Activated B cell treated with CpG ODN at 0.5 μM for 24 hours (primary cell): ENCODE results near the gene CNTNAP2. TPM values are rescaled to one million over a fixed set of nuclear protein-coding genes. Genes with fewer than 3 reads are reported as not detected.

Experiments
- ATAC-seq: fragments of 200-7000 bp; cut with Tn5 transposase; one replicate; pipeline ENCODE4 v1.10.0; 2021; ENCODE audit warnings: low read depth, mild to moderate bottlenecking, moderate library complexity
- CTCF ChIA-PET: fragments of 350-600 bp; sonication (Branson Sonifier 250); formaldehyde crosslinking; loops from one replicate; lab custom pipeline; 2021; ENCODE audit warnings: antibody characterized with exemption; lab: Charles Lee
- POLR2A ChIA-PET: fragments of 350-600 bp; sonication (Branson Sonifier 250); formaldehyde crosslinking; loops from one replicate; lab custom pipeline; 2021; ENCODE audit warnings: antibody characterized with exemption; lab: Charles Lee
- DNase-seq: peaks from one replicate; pipeline ENCODE4 v3.0.0; 2022
- H3K27ac Mint-ChIP-seq: one replicate; pipeline ENCODE4 v1.8.0; 2020; ENCODE audit warnings: mixed read lengths
- H3K27me3 Mint-ChIP-seq: one replicate; pipeline ENCODE4 v1.8.0; 2021; ENCODE audit warnings: mixed read lengths
- H3K36me3 Mint-ChIP-seq: one replicate; pipeline ENCODE4 v1.8.0; 2021; ENCODE audit warnings: low read depth, mixed read lengths
- H3K4me1 Mint-ChIP-seq: one replicate; pipeline ENCODE4 v1.8.0; 2021; ENCODE audit warnings: mixed read lengths
- H3K4me3 Mint-ChIP-seq: one replicate; pipeline ENCODE4 v1.8.0; 2020; ENCODE audit warnings: mild to moderate bottlenecking, mixed read lengths
- H3K9me3 Mint-ChIP-seq: one replicate; pipeline ENCODE4 v1.8.0; 2020; ENCODE audit warnings: mixed read lengths
- intact Hi-C: fragments of 100-400 bp; cut with micrococcal nuclease; formaldehyde crosslinking; loops from one replicate; pipeline ENCODE4 v1.15.1; 2024
- total RNA-seq: library from RNA; stranded (reverse); gene quantifications from 2 replicates; pipeline ENCODE4 v1.2.3, GENCODE V29; 2022
- TF ChIP-seq, protein P1 (sequence below): fragments of 200-600 bp; IDR thresholded peaks from one replicate; pipeline ENCODE4 v1.8.0; 2022; ENCODE audit warnings: antibody characterized with exemption, mild to moderate bottlenecking

CNTNAP2 gene
- total RNA-seq, 1 donor from 2014 or later: 0.84 TPM

DNA sequence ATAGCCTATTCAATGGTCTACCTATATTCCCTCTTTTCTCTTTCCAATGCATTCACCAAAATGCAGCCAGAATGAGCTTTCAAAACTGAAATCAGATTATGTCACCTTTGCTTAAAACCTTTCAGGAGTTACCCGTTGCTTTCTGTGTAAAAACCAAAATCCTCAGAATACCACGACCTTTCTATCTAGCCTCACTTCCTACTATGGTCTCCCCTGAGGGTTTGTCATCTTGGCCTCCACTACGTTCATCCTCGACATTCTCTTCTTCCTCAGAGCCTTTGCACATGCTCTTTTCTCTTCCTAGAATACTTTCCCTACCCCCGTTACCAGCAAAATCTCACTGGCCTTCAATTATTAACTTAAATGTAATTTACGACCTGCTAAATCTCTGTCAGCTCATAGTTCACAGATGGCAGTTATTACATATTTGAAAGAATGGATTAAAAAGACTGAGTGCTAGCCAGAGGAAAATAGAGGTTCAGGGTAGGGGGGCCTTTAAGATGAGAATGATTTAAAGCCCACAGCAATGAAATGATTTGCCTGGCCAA is 2093.1 kb downstream of the CNTNAP2 start:
- no peaks in the 10 kb centered on the region for H3K9me3 Mint-ChIP-seq
- intact Hi-C loops: no loop called here
- ATAC-seq (no peak), DNase-seq (no peak)
- no peaks in the 10 kb centered on the region for H3K4me1 Mint-ChIP-seq
- no peaks in the 10 kb centered on the region for H3K36me3 Mint-ChIP-seq
- no peak overlapping the region for H3K27ac Mint-ChIP-seq
- peaks cover 8% of the 10 kb centered on the region for H3K27me3 Mint-ChIP-seq
- no peak overlapping the region for H3K4me3 Mint-ChIP-seq
- ChIA-PET CTCF (no interaction called here), POLR2A (interaction anchor here (0.6 kb wide), 1 partner anchor 26 kb away, joined by 3 read pairs; no protein-coding TSS in a partner anchor)
- TF ChIP-seq, protein P1, sequence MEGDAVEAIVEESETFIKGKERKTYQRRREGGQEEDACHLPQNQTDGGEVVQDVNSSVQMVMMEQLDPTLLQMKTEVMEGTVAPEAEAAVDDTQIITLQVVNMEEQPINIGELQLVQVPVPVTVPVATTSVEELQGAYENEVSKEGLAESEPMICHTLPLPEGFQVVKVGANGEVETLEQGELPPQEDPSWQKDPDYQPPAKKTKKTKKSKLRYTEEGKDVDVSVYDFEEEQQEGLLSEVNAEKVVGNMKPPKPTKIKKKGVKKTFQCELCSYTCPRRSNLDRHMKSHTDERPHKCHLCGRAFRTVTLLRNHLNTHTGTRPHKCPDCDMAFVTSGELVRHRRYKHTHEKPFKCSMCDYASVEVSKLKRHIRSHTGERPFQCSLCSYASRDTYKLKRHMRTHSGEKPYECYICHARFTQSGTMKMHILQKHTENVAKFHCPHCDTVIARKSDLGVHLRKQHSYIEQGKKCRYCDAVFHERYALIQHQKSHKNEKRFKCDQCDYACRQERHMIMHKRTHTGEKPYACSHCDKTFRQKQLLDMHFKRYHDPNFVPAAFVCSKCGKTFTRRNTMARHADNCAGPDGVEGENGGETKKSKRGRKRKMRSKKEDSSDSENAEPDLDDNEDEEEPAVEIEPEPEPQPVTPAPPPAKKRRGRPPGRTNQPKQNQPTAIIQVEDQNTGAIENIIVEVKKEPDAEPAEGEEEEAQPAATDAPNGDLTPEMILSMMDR: no peak

DNA sequence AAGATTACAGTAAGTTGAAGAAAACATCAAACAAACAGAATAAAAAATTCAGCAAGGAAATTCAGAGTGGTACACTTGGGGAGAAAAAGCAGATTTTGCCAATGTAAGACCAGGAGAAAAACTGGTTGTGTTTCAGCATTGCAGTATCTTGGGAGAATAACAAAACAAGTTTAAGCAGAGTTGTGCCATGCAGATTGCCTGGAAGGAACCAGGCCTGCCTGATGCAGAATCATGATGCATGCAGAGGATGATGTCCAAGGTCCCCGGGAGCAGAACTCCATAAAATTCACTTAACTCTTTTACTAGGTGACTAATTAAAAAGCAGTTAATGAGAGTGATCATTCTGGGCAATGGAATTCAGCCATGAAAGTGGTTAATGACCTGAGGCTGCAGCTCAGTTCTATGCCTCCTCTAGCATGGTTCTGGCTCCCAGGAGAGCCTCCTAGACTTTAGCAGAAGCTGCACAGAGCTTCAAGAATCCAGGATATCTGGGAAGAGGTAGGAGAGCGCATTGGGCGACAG is 2094.3 kb downstream of the CNTNAP2 start:
- CTCF ChIA-PET: no interaction called here
- no peak for ATAC-seq
- Mint-ChIP-seq H3K27ac (no peak overlapping the region), H3K4me3 (no peak overlapping the region), H3K36me3 (no peaks in the 10 kb centered on the region), H3K9me3 (no peaks in the 10 kb centered on the region), H3K4me1 (no peaks in the 10 kb centered on the region), H3K27me3 (peaks cover 8% of the 10 kb centered on the region)
- TF ChIP-seq, protein P1: no peak
- POLR2A ChIA-PET: no interaction called here
- intact Hi-C loops: no loop called here
- no peak for DNase-seq

DNA sequence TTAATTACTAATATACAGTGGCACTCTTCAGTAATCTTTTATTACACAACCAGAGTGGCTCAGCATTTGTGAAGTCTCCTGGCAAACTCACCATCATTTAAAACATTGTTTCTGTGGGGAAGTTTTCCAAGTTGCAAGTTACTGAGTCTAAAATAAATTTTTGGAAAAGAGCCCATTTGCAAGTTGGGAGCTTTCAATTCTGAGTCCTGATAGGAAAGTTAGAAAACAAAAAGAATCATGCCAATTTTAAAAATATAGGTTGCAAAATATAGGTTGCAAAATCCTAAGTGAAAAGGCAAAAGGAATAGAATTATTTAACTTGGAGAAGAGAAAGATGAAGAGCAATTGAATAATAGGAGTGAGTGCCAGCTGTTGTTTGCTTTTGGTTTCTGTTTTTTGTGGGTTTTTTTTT is 2095.1 kb downstream of the CNTNAP2 start:
- H3K36me3 Mint-ChIP-seq: no peaks in the 10 kb centered on the region
- intact Hi-C loops: no loop called here
- no peak overlapping the region for H3K27ac Mint-ChIP-seq
- no peak for DNase-seq
- H3K4me3 Mint-ChIP-seq: no peak overlapping the region
- ATAC-seq: no peak
- ChIA-PET POLR2A (no interaction called here), CTCF (no interaction called here)
- H3K27me3 Mint-ChIP-seq: peaks cover 8% of the 10 kb centered on the region
- no peaks in the 10 kb centered on the region for H3K9me3 Mint-ChIP-seq
- no peaks in the 10 kb centered on the region for H3K4me1 Mint-ChIP-seq
- TF ChIP-seq, protein P1: no peak

DNA sequence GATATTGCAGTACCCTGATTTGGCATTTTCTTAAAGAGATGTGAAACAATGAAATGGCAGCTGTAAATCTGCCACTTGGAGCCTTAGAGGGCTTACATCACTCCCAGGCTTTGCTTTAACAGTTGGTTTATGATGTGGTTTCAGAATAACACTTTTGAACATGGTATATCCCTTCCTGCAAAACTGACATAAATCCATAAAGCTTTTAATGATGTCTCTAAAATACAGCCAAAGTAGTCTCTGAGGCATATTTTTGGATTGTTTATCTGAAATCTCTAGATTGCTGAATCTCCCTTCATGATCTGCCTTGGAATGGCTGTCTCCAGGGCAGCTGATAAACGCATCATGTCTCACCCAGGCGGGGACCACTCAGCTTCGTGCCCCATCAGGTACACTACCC is 2096.1 kb downstream of the CNTNAP2 start:
- Mint-ChIP-seq H3K4me1 (no peaks in the 10 kb centered on the region), H3K36me3 (no peaks in the 10 kb centered on the region), H3K4me3 (no peak overlapping the region), H3K9me3 (no peaks in the 10 kb centered on the region), H3K27me3 (peaks cover 8% of the 10 kb centered on the region), H3K27ac (no peak overlapping the region)
- ChIA-PET CTCF (no interaction called here), POLR2A (no interaction called here)
- ATAC-seq (no peak), DNase-seq (no peak)
- intact Hi-C loops: no loop called here
- TF ChIP-seq, protein P1: no peak

DNA sequence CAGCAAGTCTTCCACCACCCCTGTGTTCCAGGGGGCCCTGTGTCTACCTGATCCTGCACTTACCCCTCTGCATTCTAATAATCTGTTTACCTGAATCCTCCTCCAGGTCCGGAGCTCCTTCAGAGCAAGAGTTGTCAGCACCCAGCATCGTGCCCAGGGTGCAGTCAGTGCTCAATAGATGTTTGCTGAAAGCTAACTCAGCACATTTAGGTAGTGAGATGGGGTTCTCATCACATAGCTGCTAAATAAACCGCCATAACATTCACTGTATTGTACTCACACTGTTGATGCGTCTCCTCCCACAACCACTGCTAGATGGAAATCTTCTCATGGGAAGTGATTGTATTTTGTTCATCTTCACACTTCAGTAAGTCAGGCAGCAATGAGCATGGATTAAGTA is 2097.5 kb downstream of the CNTNAP2 start:
- ChIA-PET CTCF (no interaction called here), POLR2A (no interaction called here)
- H3K4me1 Mint-ChIP-seq: no peaks in the 10 kb centered on the region
- intact Hi-C loops: no loop called here
- TF ChIP-seq, protein P1: no peak
- no peak overlapping the region for H3K27ac Mint-ChIP-seq
- DNase-seq (no peak), ATAC-seq (no peak)
- no peak overlapping the region for H3K4me3 Mint-ChIP-seq
- no peaks in the 10 kb centered on the region for H3K36me3 Mint-ChIP-seq
- peaks cover 5% of the 10 kb centered on the region for H3K27me3 Mint-ChIP-seq
- no peaks in the 10 kb centered on the region for H3K9me3 Mint-ChIP-seq
